ENCODE data around the gene EEPD1. TPM values are rescaled to one million over a fixed set of nuclear protein-coding genes. Genes with fewer than 3 reads are reported as not detected.

Gene EEPD1
- total and polyA plus RNA-seq, 4 donors, result 2.3 to 12.3 (median 7.1) TPM

- DNase-seq (ENCODE audit: low spot score), result no peak
- no peaks in the 10 kb centered on the region for H3K27me3 ChIP-seq (ENCODE audit: control insufficient read depth in 4 of 4, insufficient read depth in 4 of 4, low read length in 3 of 4)
- H3K9me3 ChIP-seq (ENCODE audit: control insufficient read depth in 4 of 4, low read length in 3 of 4), result no peaks in the 10 kb centered on the region
- peaks cover 7 to 16% (median 11%) of the 10 kb centered on the region in 4 donors for H3K4me1 ChIP-seq (ENCODE audit: control insufficient read depth in 4 of 4, insufficient read depth in 4 of 4, low read length in 3 of 4)
- H3K4me3 ChIP-seq (ENCODE audit: low read depth in 1 of 3, low read length in 3 of 3), result no peak overlapping the region
- TF ChIP-seq FOXA2 (IDR thresholded peaks at IDR 0.05), result no peak
- TF ChIP-seq RAD21 (IDR thresholded peaks at IDR 0.05), result no peak
- no peak for TF ChIP-seq HNF4G (IDR thresholded peaks at IDR 0.05)
- TF ChIP-seq SP1 (IDR thresholded peaks at IDR 0.05), result no peak
- no peak for TF ChIP-seq FOXA1 (IDR thresholded peaks at IDR 0.05)
- TF ChIP-seq CTCF (IDR thresholded peaks at IDR 0.05; ENCODE audit: low read depth, low read length, missing input control), result no peak
- TF ChIP-seq GABPA (IDR thresholded peaks at IDR 0.05 in 1 of 2, conservative IDR thresholded peaks at IDR 0.05 in 1 of 2), result no peak
- TF ChIP-seq TAF1 (conservative IDR thresholded peaks at IDR 0.05), result no peak
- TF ChIP-seq EGR1 (IDR thresholded peaks at IDR 0.05; ENCODE audit: low read depth in 2 of 2), result no peak
- TF ChIP-seq NR2F2 (IDR thresholded peaks at IDR 0.05), result no peak
- TF ChIP-seq JUND (IDR thresholded peaks at IDR 0.05), result no peak
- TF ChIP-seq RXRA (IDR thresholded peaks at IDR 0.05), result no peak
- TF ChIP-seq YY1 (IDR thresholded peaks at IDR 0.05), result no peak
- no peak for TF ChIP-seq ATF3 (IDR thresholded peaks at IDR 0.05)
- no peak for TF ChIP-seq HNF4A (conservative IDR thresholded peaks at IDR 0.05)
- TF ChIP-seq MAX (IDR thresholded peaks at IDR 0.05), result no peak
- no peak for TF ChIP-seq REST (IDR thresholded peaks at IDR 0.05)
- no peak for TF ChIP-seq ZBTB33 (IDR thresholded peaks at IDR 0.05)
- H3K9ac ChIP-seq (ENCODE audit: low read depth in 1 of 2, low read length in 2 of 2), result no peak overlapping the region
- no peak overlapping the region for H3K27ac ChIP-seq (ENCODE audit: low read depth in 1 of 2, low read length in 2 of 2)
- no peaks in the 10 kb centered on the region for H3K36me3 ChIP-seq (ENCODE audit: control insufficient read depth in 4 of 4, insufficient read depth in 3 of 4, low read depth in 1 of 4, low read length in 3 of 4)
- 61% methylated on average over 3 of the region's 3 CpGs for WGBS
Measured at GRCh38 chr7:36103837-36104561, 49.1 kb upstream of the EEPD1 start.

All from liver (tissue), 9 donors.